GM12874 (cell line): Measurements from ENCODE around the gene ASB16.

Source experiments
- CTCF ChIP-seq: IDR thresholded peaks from 2 replicates; pipeline ENCODE4 v1.5.1; 2011; ENCODE audit warnings: low read depth, mild to moderate bottlenecking, control low read depth, low read length, moderate library complexity; ENCODE audit not compliant: insufficient read depth

ASB16 gene

GRCh38 chr17:44197107-44197506, 26.6 kb downstream of the ASB16 start:
- no peak for TF ChIP-seq CTCF

GRCh38 chr17:44197980-44198720, 27.6 kb downstream of the ASB16 start:
- 0 out of 2 replicates have a peak, but pooled peaks have one; percentile 4 for TF ChIP-seq CTCF

GRCh38 chr17:44198721-44199552, 28.4 kb downstream of the ASB16 start:
- no peak for TF ChIP-seq CTCF

GRCh38 chr17:44199553-44200477, 29.3 kb downstream of the ASB16 start, which contains the start of gene ATXN7L3:
Gene ATXN7L3, minus strand, starts transcription at chr17:44199884. Its CDS starts 1,814 bp downstream, at chr17:44198070.
- TF ChIP-seq CTCF = no peak

- no peak for TF ChIP-seq CTCF
Observed at GRCh38 chr17:44200478-44201155, 30.1 kb downstream of the ASB16 start.

- TF ChIP-seq CTCF = no peak
Observed at GRCh38 chr17:44202756-44203155, 32.3 kb downstream of the ASB16 start.
